GM21737 (cell line): ENCODE measurements around the gene TTYH3.

ENCODE experiments used
- ATAC-seq: cut with Tn5 transposase; IDR thresholded peaks from one replicate; pipeline ENCODE4 v1.9.1; 2021; ENCODE audit warnings: mild to moderate bottlenecking, moderate library complexity; ENCODE audit not compliant: unreplicated experiment

TTYH3 gene

DNA sequence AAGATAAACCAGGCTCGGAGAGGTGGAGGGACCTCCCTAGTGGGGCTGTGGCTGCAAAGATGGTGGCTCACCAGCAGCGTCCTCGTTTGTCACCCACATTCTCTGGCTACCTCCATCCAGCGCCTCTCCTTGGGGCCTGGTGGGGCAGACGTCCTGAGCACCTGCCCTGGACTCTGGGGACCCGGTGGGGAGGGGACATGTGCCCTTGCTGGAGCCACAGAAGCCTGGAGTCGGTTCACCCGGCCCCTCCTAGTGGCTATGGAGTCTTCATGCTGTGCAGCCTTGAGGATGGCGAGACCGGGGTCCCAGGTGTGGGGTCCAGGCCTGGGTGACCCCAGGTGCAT, 14.5 kb downstream of the TTYH3 start:
- no peak for ATAC-seq

DNA sequence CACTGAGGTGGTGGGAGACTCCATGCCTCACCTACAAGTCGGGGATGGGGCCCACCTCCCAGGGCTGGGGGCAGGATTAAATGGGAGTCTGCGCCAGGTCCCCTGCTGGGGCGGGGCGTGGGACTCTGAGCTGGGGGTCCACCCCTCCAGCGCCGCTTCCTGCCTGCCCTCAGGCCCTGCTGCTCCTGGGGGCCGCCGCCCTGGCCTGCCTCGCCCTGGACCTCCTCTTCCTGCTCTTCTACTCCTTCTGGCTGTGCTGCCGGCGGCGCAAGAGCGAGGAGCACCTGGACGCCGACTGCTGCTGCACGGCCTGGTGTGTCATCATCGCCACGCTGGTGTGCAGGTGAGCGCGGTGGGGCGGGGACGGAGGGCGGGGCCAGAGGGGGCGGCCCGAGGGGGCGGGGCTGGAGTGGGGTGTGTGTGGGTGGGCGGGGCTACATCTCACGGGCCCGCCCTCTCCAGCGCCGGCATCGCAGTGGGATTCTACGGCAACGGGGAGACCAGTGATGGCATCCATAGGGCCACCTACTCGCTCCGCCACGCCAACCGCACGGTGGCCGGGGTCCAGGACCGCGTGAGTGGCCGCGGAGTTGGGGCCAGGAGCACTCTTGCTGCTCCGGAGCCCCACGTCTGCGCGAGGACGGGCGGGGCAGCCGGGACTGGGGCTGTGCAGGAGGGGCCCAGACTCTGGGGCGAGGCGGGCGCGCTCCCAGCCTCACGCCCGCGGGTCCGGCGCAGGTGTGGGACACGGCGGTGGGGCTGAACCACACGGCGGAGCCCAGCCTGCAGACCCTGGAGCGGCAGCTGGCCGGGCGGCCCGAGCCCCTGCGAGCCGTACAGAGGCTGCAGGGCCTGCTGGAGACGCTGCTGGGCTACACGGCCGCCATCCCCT, 15.1 kb downstream of the TTYH3 start:
- no peak for ATAC-seq

DNA sequence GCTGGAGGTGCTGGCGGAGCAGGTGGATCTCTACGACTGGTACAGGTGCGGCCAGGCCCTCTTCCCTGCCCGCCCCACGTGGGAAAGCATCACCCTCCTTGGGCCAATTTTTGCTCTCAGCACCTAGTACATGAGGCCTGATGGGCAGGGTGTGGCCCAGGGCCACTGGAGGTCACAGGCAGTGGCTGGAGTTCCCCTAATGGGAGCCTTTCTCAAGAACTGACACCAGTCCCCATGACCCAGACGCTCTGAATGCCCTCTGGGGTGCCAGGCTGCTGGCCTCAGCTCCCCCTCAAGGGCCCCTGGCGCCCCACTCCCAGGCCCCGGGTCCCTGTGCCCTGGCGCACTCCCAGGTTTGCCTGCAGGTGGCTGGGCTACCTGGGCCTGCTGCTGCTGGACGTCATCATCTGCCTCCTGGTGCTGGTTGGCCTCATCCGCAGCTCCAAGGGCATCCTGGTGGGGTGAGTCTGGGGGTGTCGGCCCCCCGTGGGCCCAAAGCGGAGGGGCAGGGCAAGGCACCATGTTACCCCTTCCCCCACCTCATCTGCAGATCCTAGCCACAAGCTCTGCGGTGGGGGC, 15.9 kb downstream of the TTYH3 start:
- no peak for ATAC-seq

DNA sequence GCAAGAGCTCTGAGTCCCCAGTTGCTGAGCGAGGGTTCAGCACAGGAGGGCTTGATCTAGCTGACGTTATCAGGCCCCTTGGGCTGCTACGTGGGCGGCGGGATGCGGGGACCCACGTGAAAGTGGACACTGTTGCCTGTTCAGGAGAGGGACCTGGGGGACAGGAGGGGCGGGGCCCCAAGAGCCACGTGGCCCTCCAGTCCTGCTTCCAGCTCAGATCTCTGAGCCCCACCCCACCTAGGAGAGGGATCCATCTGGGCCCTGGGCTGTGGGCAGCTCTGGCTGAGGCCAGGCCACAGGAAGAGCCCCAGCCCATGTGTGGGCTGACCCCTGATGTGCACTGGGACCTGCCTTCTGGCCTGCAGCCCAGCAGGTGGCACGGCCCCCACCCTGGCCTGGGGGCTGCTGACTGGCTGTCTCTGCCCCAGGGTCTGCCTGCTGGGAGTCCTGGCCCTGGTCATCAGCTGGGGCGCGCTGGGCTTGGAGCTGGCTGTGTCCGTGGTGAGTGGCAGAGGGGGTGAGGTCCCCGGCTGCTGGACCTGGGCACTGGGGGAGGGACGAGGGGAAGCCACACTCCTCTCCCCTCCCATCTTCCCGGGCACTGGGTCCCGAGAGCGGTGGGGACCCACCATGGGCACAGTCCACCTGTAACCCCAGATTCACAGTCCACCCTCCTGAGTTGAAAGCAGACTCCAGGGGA, 17.5 kb downstream of the TTYH3 start:
- no peak for ATAC-seq

DNA sequence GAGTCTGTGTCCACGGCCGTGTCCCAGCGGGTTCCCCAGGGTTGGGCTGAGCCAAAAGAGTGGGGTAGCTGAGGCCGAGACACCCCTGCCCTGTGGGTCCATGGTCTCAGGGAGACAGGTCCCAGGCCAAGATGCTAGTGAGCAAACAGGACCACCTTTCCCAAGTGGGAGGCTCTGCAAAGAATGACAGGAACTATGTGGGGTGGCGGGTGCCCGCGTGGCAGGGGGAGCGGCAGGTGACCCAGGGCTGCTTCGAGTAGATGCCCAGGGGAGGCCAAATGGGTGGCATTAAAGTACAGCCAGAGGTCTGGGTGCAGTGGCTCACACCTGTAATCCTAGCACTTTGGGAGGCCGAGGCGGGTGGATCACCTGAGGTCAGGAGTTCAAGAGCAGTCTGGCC, 18.2 kb downstream of the TTYH3 start:
- no peak for ATAC-seq

DNA sequence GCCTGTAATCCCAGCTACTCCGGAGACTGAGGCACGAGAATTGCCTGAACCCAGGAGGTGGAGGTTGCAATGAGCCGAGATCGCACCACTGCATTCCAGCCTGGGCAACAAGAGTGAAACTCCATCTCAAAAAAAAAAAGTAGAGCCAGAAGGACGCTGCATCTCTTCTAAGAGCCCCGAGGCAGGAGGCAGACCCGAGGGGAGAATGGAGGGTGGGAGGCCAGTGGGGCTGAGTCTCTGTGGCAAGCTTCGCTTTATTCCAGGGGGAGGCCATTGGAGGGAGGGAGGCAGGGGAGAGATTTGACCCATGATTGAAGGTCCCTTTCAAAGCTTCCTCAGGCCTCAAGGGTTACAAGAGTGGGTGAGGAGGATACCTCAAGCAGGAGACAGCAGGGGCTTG, 18.7 kb downstream of the TTYH3 start:
- no peak for ATAC-seq

DNA sequence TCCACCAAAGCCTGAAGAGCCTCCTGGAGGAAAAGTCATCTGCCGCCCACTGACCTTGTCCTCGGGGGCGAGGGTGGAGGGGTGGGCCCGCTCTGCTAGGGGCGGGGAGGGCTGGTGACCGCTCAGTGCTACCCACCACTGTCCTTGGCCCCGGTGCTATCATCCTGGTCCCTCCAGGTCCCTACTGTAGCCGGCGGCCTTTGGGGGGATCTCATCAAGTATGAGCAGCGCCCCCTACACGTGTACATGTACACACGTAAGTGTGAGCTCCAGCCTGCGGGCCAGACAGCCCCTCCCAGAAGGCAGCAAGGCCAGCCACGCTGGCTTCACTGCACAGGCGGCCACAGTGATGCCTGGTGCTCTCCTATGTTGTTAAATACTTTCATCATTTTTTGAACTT, 19.6 kb downstream of the TTYH3 start:
- ATAC-seq = no peak

DNA sequence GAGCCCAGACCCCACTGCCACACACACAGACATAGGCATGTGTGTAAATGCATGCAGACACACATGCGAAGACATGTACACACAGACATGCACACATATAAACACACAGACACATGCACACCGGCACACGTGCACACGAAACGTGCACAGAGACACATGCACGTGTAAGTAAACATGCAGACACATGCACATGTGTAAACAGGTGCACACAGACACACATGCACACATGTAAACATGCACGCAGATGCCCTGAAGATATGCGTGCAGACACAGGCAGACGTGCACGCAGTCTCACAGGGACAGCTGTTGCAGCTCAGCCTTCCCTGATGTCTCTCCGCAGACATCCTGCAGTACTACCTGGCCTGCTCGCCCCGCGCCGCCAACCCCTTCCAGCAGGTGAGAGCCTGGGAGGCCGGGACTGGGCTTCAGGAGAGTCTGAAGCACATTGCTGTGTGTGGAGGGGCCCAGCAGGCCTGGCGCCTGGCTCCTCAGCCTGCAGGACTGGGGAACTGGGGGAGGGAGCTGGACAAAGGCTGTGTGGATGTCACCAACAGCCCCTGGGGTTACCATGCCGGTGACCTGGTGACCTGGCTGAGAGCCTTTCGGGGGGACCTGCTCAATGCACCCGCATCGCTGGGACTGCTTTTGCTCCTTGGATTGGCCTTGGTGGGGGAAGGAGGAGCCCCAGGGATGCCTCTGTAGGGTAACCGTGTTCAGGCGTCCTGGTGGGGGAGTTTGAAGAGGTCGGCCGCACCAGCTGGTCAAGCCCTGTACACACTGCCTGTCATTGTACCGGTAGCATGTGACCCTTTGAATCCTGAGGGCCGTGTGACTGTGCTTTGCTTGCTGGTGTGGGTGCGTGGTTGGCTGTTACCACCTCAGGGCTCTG, 20.3 kb downstream of the TTYH3 start:
- ATAC-seq = no peak

DNA sequence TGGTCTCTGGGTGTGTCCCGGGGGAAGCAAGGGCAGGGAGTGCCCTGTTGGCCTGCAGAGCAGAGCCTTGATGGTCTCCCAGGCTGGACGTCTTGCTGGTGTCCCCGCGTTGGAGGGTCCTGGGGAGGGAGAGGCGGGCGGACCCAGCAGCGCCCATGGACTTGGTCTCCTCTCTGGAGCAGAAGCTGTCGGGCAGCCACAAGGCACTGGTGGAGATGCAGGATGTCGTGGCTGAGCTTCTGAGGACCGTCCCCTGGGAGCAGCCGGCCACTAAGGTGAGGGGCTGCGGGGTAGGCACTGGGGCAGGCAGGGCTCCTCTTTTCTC, 20.9 kb downstream of the TTYH3 start:
- no peak for ATAC-seq

DNA sequence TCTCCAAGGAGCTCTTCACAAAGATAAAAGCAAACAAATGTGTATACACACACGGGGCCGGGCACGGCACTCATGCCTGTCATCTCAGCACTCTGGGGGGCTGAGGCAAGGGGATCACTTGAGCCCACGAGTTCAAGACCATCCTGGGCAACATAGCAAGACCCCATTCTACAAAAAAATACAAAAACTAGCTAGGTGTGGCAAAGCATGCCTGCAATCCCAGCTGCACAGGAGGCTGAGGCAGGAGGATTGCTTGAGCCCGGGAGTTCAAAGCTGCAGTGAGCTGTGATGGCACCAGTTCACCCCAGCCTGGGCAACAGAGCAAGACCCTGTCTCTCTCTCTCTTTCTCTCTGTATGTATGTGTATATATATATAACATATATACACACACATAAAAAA, 22.3 kb downstream of the TTYH3 start:
- ATAC-seq = no peak

DNA sequence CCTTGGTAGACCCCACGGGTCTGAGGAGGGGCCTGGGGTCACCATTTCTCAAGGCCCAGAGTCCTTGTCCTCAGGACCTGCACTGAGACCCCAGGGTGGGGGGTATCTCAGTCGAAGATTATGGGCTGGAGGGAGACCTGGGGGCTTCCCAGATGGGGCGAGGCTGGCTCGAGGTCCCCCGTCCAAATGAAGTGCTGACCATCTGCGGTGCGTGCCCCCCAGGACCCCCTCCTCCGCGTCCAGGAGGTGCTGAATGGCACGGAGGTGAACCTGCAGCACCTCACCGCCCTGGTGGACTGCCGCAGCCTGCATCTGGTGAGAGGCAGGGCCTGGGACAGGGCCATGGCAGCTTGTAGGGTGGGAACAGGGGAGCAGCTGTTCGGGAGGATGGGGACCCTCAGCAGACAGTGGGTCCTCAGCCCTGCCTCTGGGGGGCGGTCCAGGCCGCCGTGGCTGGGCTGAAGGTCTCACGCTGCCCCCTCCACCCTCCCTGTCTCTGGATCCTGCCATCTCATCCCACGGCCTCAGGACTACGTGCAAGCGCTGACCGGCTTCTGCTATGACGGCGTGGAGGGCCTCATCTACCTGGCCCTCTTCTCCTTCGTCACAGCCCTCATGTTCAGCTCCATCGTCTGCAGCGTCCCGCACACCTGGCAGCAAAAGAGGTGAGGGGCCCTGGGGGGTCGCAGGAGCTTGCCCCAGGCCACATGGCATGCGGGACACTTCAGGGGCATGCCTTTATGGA, 24.3 kb downstream of the TTYH3 start:
- ATAC-seq = no peak

DNA sequence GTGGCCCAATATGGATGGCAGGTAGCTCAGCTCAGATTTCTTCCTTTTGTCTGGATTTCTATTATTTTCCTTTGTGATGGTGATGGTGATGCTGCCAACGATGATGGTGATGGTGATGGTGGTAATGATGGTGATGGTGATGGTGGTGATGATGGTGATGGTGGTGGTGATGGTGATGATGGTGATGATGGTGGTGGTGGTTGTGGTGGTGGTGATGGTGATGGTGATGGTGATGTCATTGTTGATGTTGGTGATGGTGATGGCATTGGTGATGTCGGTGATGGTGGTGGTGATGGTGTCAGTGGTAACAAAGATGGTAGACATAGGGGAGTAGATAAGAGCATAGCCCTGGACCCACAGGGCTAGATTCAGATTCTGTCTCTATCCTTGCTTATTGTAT, 25.4 kb downstream of the TTYH3 start:
- ATAC-seq = no peak

DNA sequence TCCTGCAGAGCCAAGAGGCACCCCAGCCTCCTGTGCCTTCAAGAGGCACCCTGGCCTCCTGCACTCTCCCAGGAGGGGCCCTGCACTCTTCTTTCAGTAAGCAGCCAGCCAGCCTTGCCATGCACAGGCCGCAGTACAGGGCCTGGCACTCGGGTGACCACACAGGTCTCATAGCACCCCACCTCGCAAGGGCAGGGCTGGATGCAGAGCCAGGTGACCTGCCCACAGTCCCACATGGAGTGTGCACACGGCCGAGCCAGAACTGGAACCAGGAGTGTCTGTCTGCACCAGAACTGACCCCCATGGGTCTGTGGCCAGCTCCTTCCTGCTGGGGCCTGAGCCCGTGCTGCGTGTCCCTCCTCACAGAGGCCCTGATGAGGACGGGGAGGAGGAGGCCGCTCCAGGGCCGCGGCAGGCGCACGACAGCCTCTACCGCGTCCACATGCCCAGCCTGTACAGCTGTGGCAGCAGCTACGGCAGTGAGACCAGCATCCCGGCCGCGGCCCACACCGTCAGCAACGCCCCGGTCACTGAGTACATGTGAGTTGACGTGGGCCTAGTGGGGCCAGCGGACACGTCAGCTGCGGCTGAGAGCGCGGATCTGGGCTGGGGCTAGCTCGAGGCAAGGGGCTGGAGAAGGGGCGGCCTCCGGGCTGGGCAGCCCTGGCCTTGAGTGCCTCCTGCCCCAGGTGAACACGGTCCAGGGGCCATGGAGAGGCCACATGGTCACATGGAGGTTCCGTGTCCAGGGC, 26.3 kb downstream of the TTYH3 start:
- ATAC-seq = no peak

DNA sequence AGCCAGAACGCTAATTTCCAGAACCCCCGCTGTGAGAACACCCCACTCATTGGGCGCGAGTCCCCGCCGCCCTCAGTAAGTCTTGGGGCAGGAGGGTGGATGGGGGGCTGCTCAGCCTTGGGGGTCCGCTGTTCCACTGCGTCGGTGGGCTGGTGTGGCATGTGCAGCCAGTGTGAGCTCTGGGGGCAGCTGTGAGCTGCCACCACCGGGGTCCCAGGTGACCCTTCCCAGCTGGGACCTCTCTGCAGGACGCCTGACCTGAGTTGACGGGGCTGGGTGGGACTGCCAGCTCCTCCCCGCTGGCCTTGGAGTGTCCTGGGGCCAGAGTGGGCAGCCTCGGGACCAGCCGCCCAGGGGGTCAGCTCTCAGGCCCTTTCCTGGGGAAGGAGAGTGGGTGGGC, 27.2 kb downstream of the TTYH3 start:
- no peak for ATAC-seq

DNA sequence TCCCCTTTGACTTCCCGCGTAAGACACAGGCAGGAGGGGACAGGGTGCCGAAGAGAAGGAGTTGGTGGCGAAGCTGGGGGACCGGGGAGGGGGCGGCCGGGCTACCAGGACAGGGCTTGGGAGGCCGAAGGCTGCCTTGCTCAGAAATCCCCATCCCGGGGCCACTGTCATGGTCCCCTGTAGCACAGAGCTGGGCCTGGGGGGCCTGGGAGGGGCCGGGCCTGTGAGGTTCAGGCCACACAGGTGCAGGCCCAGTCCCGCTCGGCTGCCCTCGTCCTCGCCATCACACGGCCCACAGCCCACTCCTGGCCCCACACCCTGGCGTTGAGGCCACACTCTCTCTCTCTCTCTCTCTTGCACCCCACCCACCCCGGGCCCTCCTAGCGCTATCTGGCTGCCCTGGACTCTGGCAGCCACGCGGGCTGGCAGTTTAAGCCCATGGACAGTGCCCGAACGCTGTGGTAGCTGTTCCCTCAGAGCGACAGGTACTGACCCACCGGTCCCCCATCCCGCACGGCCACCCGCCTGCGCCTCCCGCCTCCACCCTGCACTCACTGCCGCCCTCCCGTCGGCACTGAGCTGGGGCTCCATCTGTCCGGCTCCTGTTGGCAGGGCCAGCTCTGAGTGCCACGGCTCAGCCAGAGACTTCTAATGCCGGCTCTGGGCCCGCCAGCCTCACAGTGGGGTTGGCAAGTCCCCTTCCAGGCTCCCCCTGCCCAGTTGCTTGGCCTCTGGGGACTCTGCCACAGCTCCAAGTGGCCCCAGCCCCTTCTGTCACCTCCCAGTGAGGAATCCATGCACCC, 28.0 kb downstream of the TTYH3 start:
- no peak for ATAC-seq

DNA sequence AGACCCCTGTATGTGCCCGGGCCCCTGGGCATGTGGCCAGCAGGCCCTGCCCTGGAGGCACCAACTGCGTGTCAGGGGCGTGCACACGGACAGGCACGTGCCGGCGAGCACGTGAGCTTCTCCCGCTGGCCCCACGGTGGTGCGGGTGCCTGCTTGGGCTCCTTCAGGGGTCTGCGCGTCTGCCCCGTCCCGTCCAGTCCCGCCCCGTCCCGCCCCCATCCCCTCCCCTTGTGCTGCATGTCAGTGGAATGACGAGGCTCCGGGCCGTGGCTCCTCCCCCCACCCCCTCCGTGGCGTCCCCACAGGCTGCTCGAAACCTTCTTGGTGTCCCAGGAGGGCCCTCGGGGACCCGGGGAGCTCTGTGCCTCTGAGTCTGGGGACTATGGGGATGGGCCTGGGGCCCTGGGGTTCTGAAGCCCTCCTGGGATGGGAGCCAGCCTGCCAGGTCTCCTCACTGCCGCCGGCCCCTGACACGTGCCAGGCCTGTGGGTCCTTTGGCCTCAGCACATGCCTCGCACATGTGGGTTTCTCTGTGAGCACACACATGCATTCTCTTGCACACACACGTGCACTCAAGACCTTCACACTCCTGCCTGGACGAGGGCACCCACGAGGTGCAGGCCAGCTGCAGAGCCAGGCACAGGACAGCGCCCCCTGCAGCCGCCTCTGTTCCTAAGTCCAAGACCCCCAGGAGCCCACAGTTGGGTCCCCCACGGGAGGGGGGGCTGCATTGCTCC, 28.7 kb downstream of the TTYH3 start:
- ATAC-seq = no peak

DNA sequence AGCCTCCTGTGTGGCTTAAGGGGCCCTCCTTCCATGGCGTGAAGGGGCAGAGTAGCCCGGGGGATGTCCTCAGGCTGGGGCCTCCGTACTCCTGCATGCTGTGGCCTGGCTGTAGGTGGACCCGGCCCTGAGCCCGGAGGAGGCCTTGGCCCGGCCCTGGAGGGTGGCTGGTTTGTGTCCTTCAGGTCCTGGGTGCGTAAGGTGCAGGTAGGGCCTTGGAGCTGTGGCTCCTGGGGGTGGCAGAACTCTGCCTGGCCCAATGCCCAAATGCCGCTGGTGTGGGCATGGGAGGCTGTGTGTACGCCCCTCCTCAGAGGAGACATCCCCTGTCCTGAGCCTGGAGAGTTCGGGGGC, 29.3 kb downstream of the TTYH3 start:
- ATAC-seq = no peak

DNA sequence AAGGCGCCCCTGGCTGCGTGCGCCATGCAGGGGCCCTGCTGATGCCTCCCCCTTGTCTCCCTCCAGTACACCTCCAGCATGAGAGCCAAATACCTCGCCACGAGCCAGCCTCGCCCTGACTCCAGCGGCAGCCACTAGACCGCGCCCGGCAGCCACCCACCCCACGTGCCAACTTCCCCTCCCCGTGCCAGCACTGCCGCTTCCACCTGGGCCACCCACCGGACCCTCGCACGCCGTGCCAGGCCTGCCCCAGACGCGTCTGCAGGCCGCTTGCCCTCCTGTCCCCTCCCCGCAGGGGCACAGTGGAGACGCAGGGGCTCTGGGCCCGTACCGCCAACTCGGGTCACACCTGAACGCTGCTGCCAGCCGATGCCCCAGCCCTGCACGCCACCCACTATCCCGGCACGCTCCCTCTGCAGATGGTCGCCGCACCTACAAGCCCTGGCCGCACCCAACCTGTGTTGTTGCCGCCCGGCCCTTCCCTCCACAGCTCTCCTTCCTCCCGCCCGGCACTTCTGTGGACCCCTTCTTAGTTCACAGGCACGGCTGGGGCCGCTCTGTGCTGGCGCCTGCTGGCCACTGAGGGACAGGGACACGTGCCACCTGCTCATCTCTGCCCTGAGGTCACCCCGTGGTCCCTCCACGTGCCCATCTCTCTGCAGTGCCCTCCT, 30.0 kb downstream of the TTYH3 start:
- ATAC-seq = no peak
